Right lobe of liver (tissue), 6 donors: ENCODE data around the gene DAAM1. TPM values are rescaled to one million over a fixed set of nuclear protein-coding genes. Genes with fewer than 3 reads are reported as not detected.

Source experiments
- ATAC-seq, 4 donors: fragments of 200-7000 bp; cut with Tn5 transposase; one replicate each; pipeline ENCODE4 v1.9.1; 2020; ENCODE audit warnings: mild to moderate bottlenecking in 4 of 4, moderate library complexity in 4 of 4
- DNase-seq, 3 donors: peaks; one replicate each; pipeline ENCODE4 v3.0.0-alpha.2; 2020
- H3K27ac ChIP-seq, 3 donors: fragments of 200-600 bp; one replicate each; pipeline ENCODE4 v1.8.0; 2022
- H3K27me3 ChIP-seq, 2 donors: fragments of 200-600 bp; one replicate each; pipeline ENCODE4 v1.8.0; 2022
- H3K36me3 ChIP-seq, 4 donors: fragments of 200-600 bp; sonication (generic) in 1 of 4; one replicate each; pipeline versions ENCODE4 v1.5.1 to v1.8.0; 2017 to 2022; ENCODE audit warnings: control low read depth in 1 of 4
- H3K4me1 ChIP-seq, 4 donors: fragments of 200-600 bp; sonication (generic) in 1 of 4; one replicate each; pipeline versions ENCODE4 v1.5.1 to v1.8.0; 2017 to 2022; ENCODE audit warnings: control low read depth in 1 of 4
- H3K4me3 ChIP-seq, 3 donors: fragments of 200-600 bp; one replicate each; pipeline ENCODE4 v1.8.0; 2022
- H3K9me3 ChIP-seq, 4 donors: fragments of 200-600 bp; sonication (generic) in 1 of 4; one replicate each; pipeline versions ENCODE4 v1.5.1 to v1.8.0; 2017 to 2022; ENCODE audit warnings: control low read depth in 1 of 4
- POLR2A ChIP-seq: fragments of 450-650 bp; IDR thresholded peaks from one replicate; pipeline ENCODE4 v1.6.1; 2017; ENCODE audit warnings: antibody characterized with exemption, mild to moderate bottlenecking
- WGBS: methylation state at CpG from one replicate; pipeline ENCODE4 v1.1.6; 2018; ENCODE audit warnings: low coverage, low lambda C conversion rate; ENCODE audit not compliant: insufficient coverage; ENCODE audit errors: missing lambda C conversion rate; 5-methylcytosine and 5-hydroxymethylcytosine counted together
- intact Hi-C, 2 donors: fragments of 100-400 bp; cut with DNase I; formaldehyde crosslinking; loops; one replicate each; pipeline versions ENCODE4 v1.11.2 to v1.14.1; 2022
- total RNA-seq, 6 experiments: library from RNA; depleted of rRNA in 2 of 6; stranded (reverse); fragments of >200 nt in 2 of 6; fragmentation: NEBNext Ultra II Directional in 3 of 6; extraction: Animal tissue kit (Norgen Biotek cat#: 25700) in 3 of 6; gene quantifications; one replicate each; pipeline versions ENCODE4 v1.1.0 to v1.2.4, GENCODE V29; 2016 to 2023
- TF ChIP-seq, protein P1 (sequence below), 4 donors: fragments of 200-600 bp in 3 of 4; fragments of 450-650 bp in 1 of 4; IDR thresholded peaks; one replicate each; pipeline versions ENCODE4 v1.5.1 to v1.8.0; 2016 to 2022; ENCODE audit warnings: antibody characterized with exemption in 4 of 4, mild to moderate bottlenecking in 2 of 4
- donor health status: DM: no; HTN: yes; CAD: no.
- donor health status: DM: no; HTN: no; CAD: no.
- donor health status: DM: no; HTN: no; CAD: no.
- donor health status: DM: no; HTN: yes; CAD: no.
- donor health status: DM: no; HTN: yes; CAD: no.

Gene DAAM1
- total RNA-seq, 6 experiments from 2014 or later, result 17.2 to 43.6 (median 25.3) TPM

DNA sequence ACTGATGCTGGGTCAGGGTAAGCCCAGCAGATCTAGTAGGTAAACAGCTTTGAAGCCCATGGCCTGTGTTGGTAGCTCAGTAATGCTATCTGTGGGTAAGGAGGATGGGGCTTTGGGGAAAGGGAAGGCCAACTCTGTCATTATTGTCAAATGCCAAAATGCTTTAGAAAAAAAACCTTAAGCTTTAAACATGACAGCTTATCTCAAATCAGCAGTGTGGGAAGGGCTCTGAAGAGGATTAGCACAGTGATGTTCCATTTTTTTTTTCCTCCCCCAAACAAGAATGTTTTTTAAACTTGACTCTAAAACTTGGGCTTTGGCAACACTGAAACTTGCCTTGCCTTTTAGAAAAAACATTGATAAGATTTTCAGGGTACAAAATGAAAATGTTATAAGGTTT lies 11.7 kb downstream of the DAAM1 start:
- TF ChIP-seq, protein P1, sequence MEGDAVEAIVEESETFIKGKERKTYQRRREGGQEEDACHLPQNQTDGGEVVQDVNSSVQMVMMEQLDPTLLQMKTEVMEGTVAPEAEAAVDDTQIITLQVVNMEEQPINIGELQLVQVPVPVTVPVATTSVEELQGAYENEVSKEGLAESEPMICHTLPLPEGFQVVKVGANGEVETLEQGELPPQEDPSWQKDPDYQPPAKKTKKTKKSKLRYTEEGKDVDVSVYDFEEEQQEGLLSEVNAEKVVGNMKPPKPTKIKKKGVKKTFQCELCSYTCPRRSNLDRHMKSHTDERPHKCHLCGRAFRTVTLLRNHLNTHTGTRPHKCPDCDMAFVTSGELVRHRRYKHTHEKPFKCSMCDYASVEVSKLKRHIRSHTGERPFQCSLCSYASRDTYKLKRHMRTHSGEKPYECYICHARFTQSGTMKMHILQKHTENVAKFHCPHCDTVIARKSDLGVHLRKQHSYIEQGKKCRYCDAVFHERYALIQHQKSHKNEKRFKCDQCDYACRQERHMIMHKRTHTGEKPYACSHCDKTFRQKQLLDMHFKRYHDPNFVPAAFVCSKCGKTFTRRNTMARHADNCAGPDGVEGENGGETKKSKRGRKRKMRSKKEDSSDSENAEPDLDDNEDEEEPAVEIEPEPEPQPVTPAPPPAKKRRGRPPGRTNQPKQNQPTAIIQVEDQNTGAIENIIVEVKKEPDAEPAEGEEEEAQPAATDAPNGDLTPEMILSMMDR (IDR thresholded peaks at IDR 0.05), result no peak
- TF ChIP-seq POLR2A, result no peak
- ATAC-seq (no peak), DNase-seq (no peak)
- Histone ChIP-seq H3K27me3 (no peaks in the 10 kb centered on the region), H3K36me3 (no peaks in the 10 kb centered on the region), H3K27ac (no peak overlapping the region), H3K9me3 (no peaks in the 10 kb centered on the region), H3K4me1 (peaks cover 0 to 31% (median 6%) of the 10 kb centered on the region in 4 donors), H3K4me3 (no peak overlapping the region)
- intact Hi-C loops, result no loop called here

DNA sequence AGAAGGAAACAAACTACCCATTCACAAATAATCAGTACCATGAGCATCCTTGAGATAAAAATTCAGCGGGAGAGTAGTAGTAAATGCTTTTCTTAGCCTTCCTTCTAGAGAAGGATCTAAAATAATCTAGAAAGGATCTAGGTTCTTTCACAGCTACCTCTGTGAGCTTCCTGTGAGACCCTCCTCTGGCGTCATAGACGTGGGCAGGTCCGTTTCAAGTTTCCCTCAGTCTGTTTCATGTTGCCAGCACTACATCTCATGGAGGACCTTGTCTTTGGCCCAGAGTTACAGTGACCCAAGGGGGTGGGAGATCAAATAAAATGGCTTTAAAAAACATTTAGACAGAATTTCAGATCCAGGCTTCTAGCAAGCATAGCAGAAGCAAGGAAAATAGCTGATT lies 13.6 kb downstream of the DAAM1 start:
- H3K4me1 ChIP-seq, result peaks cover 0 to 20% (median 0%) of the 10 kb centered on the region in 4 donors
- DNase-seq (no peak), ATAC-seq (no peak)
- H3K4me3 ChIP-seq, result no peak overlapping the region
- no peaks in the 10 kb centered on the region for H3K9me3 ChIP-seq
- TF ChIP-seq, protein P1 (IDR thresholded peaks at IDR 0.05), result no peak
- TF ChIP-seq POLR2A, result no peak
- H3K27ac ChIP-seq, result no peak overlapping the region
- H3K36me3 ChIP-seq, result no peaks in the 10 kb centered on the region
- no peaks in the 10 kb centered on the region for H3K27me3 ChIP-seq
- intact Hi-C loops, result no loop called here
- WGBS, result 76% methylated on average over 4 of the region's 4 CpGs

DNA sequence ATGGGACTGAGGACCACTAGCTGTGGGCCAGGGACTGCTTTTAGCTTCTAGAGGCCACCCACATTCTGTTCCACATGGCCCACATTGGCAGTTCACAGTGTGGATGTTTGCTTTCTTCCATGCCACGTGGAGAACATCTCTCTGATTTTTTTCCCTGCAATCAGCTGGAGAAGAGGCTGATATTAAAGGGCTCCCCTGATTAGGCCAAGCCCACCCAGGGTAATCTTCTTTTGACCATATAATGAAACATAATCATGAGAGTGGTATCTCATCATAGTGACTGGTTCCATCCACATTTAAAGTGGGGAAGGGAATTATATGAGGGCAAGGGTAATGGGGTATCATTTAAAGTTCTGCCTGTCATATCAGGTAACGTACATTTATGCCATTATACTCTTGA lies 15.8 kb downstream of the DAAM1 start:
- whole genome bisulfite sequencing, result 65% methylated on average over 2 of the region's 2 CpGs
- H3K27ac ChIP-seq, result no peak overlapping the region
- no peaks in the 10 kb centered on the region for H3K36me3 ChIP-seq
- H3K9me3 ChIP-seq, result no peaks in the 10 kb centered on the region
- H3K4me1 ChIP-seq, result peaks cover 0 to 14% (median 0%) of the 10 kb centered on the region in 4 donors
- ATAC-seq, result no peak
- no peak for DNase-seq
- no peak overlapping the region for H3K4me3 ChIP-seq
- H3K27me3 ChIP-seq, result no peaks in the 10 kb centered on the region
- intact Hi-C loops, result no loop called here
- TF ChIP-seq POLR2A, result no peak
- TF ChIP-seq, protein P1 (IDR thresholded peaks at IDR 0.05), result no peak

DNA sequence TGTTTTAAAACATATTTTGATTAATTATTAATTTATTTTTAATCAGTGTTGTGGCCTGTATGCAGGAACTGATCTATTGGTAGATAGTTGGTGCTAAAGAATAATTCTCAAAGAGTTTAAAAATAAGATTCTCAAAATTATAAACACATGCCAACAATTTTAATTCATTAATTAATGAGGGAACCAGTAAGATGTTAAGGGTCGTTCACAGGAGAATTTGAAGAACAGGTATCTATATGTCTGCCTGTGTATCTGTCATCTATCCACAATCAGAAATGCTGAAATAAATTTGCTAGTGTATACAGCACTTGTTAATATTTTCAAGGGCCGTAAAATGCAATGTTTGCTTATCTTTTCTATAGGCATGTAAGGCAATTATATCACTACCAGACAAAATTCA lies 18.4 kb downstream of the DAAM1 start:
- TF ChIP-seq, protein P1 (IDR thresholded peaks at IDR 0.05), result no peak
- TF ChIP-seq POLR2A, result no peak
- DNase-seq, result no peak
- WGBS, result 97% methylated on average over 2 of the region's 2 CpGs
- Histone ChIP-seq H3K4me1 (peaks cover 0 to 10% (median 0%) of the 10 kb centered on the region in 4 donors), H3K36me3 (no peaks in the 10 kb centered on the region), H3K9me3 (no peaks in the 10 kb centered on the region), H3K27me3 (no peaks in the 10 kb centered on the region), H3K4me3 (no peak overlapping the region), H3K27ac (no peak overlapping the region)
- intact Hi-C loops, result no loop called here
- no peak for ATAC-seq

DNA sequence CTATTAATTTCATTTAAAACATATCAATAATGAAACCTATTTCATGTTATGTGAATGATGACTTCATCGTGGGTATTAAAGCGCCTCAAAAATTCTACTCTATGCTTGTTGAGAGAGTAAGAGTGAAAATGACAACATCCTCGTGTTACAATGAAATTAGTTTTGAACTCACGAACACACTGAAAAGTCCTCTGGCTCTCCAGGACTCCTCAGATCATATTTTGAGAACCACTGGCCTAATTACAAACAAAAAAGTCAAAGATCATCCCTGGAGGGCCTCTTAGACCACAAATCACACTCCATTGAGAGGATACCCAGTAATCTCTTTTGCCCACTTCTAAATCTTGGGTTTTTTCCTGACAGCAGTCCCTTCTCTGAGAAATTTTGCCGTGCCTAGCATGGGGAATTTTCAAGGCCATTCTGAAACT lies 19.1 kb downstream of the DAAM1 start:
- ATAC-seq (no peak), DNase-seq (no peak)
- Histone ChIP-seq H3K4me1 (peaks cover 0 to 10% (median 0%) of the 10 kb centered on the region in 4 donors), H3K27me3 (no peaks in the 10 kb centered on the region), H3K27ac (no peak overlapping the region), H3K36me3 (no peaks in the 10 kb centered on the region), H3K4me3 (no peak overlapping the region), H3K9me3 (no peaks in the 10 kb centered on the region)
- intact Hi-C loops, result no loop called here
- WGBS, result 78% methylated on average over 5 of the region's 5 CpGs
- no peak for TF ChIP-seq POLR2A
- TF ChIP-seq, protein P1 (IDR thresholded peaks at IDR 0.05), result no peak
